GM12878 (cell line): Measurements from ENCODE around the gene SASH3. TPM values are rescaled to one million over a fixed set of nuclear protein-coding genes. Genes with fewer than 3 reads are reported as not detected.

Experiments
- ATAC-seq: fragments of 200-7000 bp; cut with Tn5 transposase; 3 replicates; pipeline ENCODE4 v1.9.1; 2020; ENCODE audit warnings: mild to moderate bottlenecking, moderate library complexity
- BruUV-seq: library from RNA; stranded (reverse); fragments of 400-500 nt; replicated peaks from 2 replicates; lab custom pipeline; 2021; lab: Mats Ljungman, UMichigan
- CTCF ChIA-PET: fragments of 300-600 bp; sonication (Branson Sonifier 250); formaldehyde crosslinking; extraction: SDS; loops from one replicate; lab custom pipeline; 2021; ENCODE audit warnings: inconsistent platforms; lab: Yijun Ruan, JAX
- POLR2A ChIA-PET: fragments of 350-600 bp; formaldehyde crosslinking; extraction: SDS; loops from one replicate; lab custom pipeline; 2021; ENCODE audit warnings: inconsistent platforms; lab: Charles Lee
- RAD21 ChIA-PET: fragments of 300-600 bp; sonication (Branson Sonifier 250); formaldehyde crosslinking; loops from one replicate; lab custom pipeline; 2023; ENCODE audit warnings: antibody characterized with exemption; ENCODE audit not compliant: unreplicated experiment; lab: Charles Lee
- SMC1A ChIA-PET: fragments of 300-600 bp; sonication (Branson Sonifier 250); formaldehyde crosslinking; loops from one replicate; lab custom pipeline; 2023; ENCODE audit not compliant: unreplicated experiment, uncharacterized antibody; lab: Charles Lee
- DNase-seq: peaks from one replicate; pipeline ENCODE4 v3.0.0-alpha.2; 2011; ENCODE audit warnings: low read depth, low spot score
- FAIRE-seq: peaks from 3 replicates; lab custom pipeline; 2011; peaks lifted over from hg19 to GRCh38; lab: Jason Lieb, UNC
- H2AFZ ChIP-seq: 2 replicates; pipeline ENCODE4 v1.6.0; 2011; ENCODE audit warnings: low read depth, low read length, control low read depth; ENCODE audit not compliant: control insufficient read depth
- H3K27ac ChIP-seq: 2 replicates; pipeline ENCODE4 v1.5.1; 2011; ENCODE audit warnings: control low read depth; ENCODE audit not compliant: control insufficient read depth, insufficient read depth
- H3K27me3 ChIP-seq, 2 experiments: replicated peaks in 1 of 2; 2 replicates each; pipeline versions ENCODE4 v1.6.0 to v1.6.1; 2011; ENCODE audit warnings: low read length in 1 of 2; ENCODE audit not compliant: control insufficient read depth in 2 of 2, insufficient read depth in 2 of 2
- H3K36me3 ChIP-seq, 2 experiments: 2 replicates each; pipeline ENCODE4 v1.5.1; 2011; ENCODE audit warnings: low read length in 1 of 2; ENCODE audit not compliant: control insufficient read depth in 2 of 2, insufficient read depth in 2 of 2
- H3K4me1 ChIP-seq: 2 replicates; pipeline ENCODE4 v1.6.1; 2011; ENCODE audit warnings: mild to moderate bottlenecking, low read length, moderate library complexity, mixed read lengths; ENCODE audit not compliant: control insufficient read depth, insufficient read depth
- H3K4me2 ChIP-seq: 2 replicates; pipeline ENCODE4 v1.6.0; 2011; ENCODE audit warnings: control low read depth; ENCODE audit not compliant: control insufficient read depth, insufficient read depth
- H3K4me3 ChIP-seq: fragments of 200-600 bp; sonication (generic); 2 replicates; pipeline ENCODE4 v1.5.1; 2016
- H3K79me2 ChIP-seq: 2 replicates; pipeline ENCODE4 v1.6.0; 2011; ENCODE audit warnings: low read length; ENCODE audit not compliant: control insufficient read depth, insufficient read depth
- H3K9ac ChIP-seq: 2 replicates; pipeline ENCODE4 v1.8.0; 2011; ENCODE audit warnings: low read length, control low read depth, mixed read lengths; ENCODE audit not compliant: control insufficient read depth, insufficient read depth
- H3K9me3 ChIP-seq: replicated peaks from 3 replicates; pipeline ENCODE4 v1.5.1; 2011; ENCODE audit warnings: mild to moderate bottlenecking, low read length; ENCODE audit not compliant: control insufficient read depth, insufficient read depth
- H4K20me1 ChIP-seq: 2 replicates; pipeline ENCODE4 v1.6.0; 2011; ENCODE audit not compliant: control insufficient read depth, insufficient read depth
- CREM ChIP-seq: IDR thresholded peaks from 2 replicates; pipeline ENCODE4 v1.6.1; 2014; ENCODE audit warnings: antibody characterized with exemption, low read depth
- IRF4 ChIP-seq: IDR thresholded peaks from 2 replicates; pipeline ENCODE4 v1.6.1; 2011; ENCODE audit warnings: low read depth, low read length
- NR2C2 ChIP-seq: IDR thresholded peaks from 2 replicates; pipeline ENCODE4 v1.6.1; 2011; ENCODE audit warnings: borderline replicate concordance, low read depth; ENCODE audit not compliant: control insufficient read depth, insufficient read length
- POLR2AphosphoS5 ChIP-seq: IDR thresholded peaks from 2 replicates; pipeline ENCODE4 v1.6.1; 2011; ENCODE audit warnings: mild to moderate bottlenecking, low read length, inconsistent platforms
- SMAD5 ChIP-seq: IDR thresholded peaks from 2 replicates; pipeline ENCODE4 v1.6.1; 2016; ENCODE audit warnings: antibody characterized with exemption, low read depth
- SREBF1 ChIP-seq: IDR thresholded peaks from 2 replicates; pipeline ENCODE4 v1.6.1; 2012; ENCODE audit warnings: mild to moderate bottlenecking, low read length
- ZSCAN29 ChIP-seq: fragments of 450-650 bp; IDR thresholded peaks from 2 replicates; pipeline ENCODE4 v1.6.1; 2017; ENCODE audit warnings: mild to moderate bottlenecking, moderate library complexity
- WGBS: methylation state at CpG from one replicate; pipeline ENCODE4 v1.1.6; 2016; ENCODE audit warnings: low lambda C conversion rate; ENCODE audit not compliant: insufficient replicate concordance, insufficient coverage; ENCODE audit errors: missing lambda C conversion rate; 5-methylcytosine and 5-hydroxymethylcytosine counted together
- in situ Hi-C: fragments of 300-500 bp; cut with MboI; formaldehyde crosslinking; loops from 9 replicates; pipeline ENCODE4 v1.14.3; 2018; ENCODE audit warnings: mixed read lengths
- intact Hi-C: fragments of 100-400 bp; cut with micrococcal nuclease; formaldehyde crosslinking; loops from one replicate; pipeline ENCODE4 v1.14.2; 2022; ENCODE audit not compliant: unreplicated experiment
- polyA plus RNA-seq, 11 experiments: library from polyadenylated mRNA; depleted of rRNA in 4 of 11; unstranded in 6 of 11; stranded (reverse) in 5 of 11; fragments of >200 nt; fragmentation: Nextera tagmentation in 4 of 11; fragmentation: Illumina TruSeq in 1 of 11; extraction: Ambion mirVana in 4 of 11; extraction: Trizol in 1 of 11; gene quantifications; 1 replicate in 1 of 11; 2 replicates in 10 of 11; pipeline versions ENCODE4 v1.2.1 to v1.2.3, GENCODE V29; 2011 to 2016; ENCODE audit warnings: inconsistent platforms in 2 of 11, missing spikeins in 2 of 11, low read depth in 1 of 11
- total RNA-seq, 4 experiments: library from RNA; depleted of rRNA in 3 of 4; stranded (reverse); fragments of >200 nt in 3 of 4; fragmentation: Illumina TruSeq in 1 of 4; extraction: Trizol in 1 of 4; gene quantifications; 2 replicates each; pipeline versions ENCODE4 v1.2.1 to v1.2.3, GENCODE V29; 2013 to 2021
- TF ChIP-seq, protein P1 (sequence below): fragments of 450-650 bp; IDR thresholded peaks from 2 replicates; pipeline ENCODE4 v1.6.1; 2018; ENCODE audit warnings: mild to moderate bottlenecking, low read depth, moderate library complexity; ENCODE audit not compliant: partially characterized antibody
- TF ChIP-seq, protein P2 (sequence below): IDR thresholded peaks from 2 replicates; pipeline ENCODE4 v1.6.1; 2012; ENCODE audit warnings: improper control_type of control experiment, low read depth, low read length; ENCODE audit not compliant: insufficient replicate concordance

The SASH3 gene
- total and polyA plus RNA-seq, 10 of the 15 experiments (the other 5 are each of a cell fraction or from before 2014, with no cell fraction given): 23.1 to 233 (median 160) TPM

DNA sequence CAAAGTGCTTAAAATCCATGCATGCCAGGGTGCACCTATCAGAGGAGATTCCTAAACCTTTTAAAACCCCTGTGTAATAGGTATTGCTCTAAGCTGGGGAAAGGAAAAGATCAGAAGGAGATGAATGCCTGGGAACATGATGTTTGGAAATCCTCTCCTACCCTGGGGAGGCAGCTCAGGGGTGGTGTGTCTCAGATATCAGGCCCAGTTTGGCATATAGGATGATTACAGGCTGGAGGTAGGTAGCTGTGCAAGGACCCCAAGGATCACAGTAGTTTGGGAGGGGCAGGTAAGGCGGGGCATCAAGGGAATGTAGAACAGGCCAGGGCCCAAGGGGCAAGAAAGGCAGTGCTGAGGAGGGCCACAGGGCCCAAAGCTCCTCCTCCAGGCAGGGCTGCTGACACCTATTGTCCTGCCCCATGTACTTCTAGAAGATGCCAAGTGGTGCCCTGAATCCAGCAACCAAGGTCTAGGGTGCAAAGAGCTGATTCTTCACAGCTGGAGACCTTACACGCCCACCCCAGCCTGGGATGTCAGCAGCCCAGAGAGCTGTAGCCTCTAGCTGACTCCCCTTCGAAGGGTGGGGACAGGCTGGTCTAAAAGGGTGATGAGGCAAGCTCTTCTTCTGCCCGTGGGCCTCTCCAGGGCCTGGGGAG lies 17.6 kb downstream of the SASH3 start (continued):
- TF ChIP-seq, protein P1, sequence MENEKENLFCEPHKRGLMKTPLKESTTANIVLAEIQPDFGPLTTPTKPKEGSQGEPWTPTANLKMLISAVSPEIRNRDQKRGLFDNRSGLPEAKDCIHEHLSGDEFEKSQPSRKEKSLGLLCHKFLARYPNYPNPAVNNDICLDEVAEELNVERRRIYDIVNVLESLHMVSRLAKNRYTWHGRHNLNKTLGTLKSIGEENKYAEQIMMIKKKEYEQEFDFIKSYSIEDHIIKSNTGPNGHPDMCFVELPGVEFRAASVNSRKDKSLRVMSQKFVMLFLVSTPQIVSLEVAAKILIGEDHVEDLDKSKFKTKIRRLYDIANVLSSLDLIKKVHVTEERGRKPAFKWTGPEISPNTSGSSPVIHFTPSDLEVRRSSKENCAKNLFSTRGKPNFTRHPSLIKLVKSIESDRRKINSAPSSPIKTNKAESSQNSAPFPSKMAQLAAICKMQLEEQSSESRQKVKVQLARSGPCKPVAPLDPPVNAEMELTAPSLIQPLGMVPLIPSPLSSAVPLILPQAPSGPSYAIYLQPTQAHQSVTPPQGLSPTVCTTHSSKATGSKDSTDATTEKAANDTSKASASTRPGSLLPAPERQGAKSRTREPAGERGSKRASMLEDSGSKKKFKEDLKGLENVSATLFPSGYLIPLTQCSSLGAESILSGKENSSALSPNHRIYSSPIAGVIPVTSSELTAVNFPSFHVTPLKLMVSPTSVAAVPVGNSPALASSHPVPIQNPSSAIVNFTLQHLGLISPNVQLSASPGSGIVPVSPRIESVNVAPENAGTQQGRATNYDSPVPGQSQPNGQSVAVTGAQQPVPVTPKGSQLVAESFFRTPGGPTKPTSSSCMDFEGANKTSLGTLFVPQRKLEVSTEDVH: no peak
- TF ChIP-seq SMAD5: peak; percentile 44; the same call in 1 of the 2 replicates
- no peak for TF ChIP-seq ZSCAN29
- no peak for TF ChIP-seq IRF4
- no peak for TF ChIP-seq SREBF1
- TF ChIP-seq POLR2AphosphoS5: peak; percentile 73
- no peak for TF ChIP-seq CREM
- no peak for TF ChIP-seq NR2C2
- TF ChIP-seq, all 136 proteins: peak for 6

DNA sequence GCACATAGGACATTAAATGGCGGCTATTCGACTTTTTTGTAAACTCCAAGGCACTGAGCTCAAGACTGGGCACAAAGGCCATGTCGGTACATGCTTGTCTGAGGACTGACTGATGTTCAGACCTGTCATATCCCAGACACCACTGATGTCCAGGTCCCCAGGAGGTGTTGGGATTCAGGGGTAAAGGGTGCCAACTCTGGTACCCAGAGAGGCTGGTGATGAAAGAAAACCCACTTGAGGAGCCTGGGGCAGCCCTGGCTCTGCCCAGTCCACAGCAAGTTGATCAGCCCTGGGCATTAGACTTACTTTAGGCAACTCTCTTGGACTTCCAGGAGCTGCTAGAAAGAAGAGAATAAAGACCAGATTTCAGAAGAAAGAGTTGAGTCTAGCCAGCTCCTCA lies 18.7 kb downstream of the SASH3 start:
- Histone ChIP-seq H3K27me3 (no peaks in the 10 kb centered on the region), H3K4me1 (no peaks in the 10 kb centered on the region), H3K36me3 (peaks cover 11 to 19% of the 10 kb centered on the region in 2 experiments; a peak in 3 of 4 replicates), H4K20me1 (no peaks in the 10 kb centered on the region), H3K9ac (no peak overlapping the region), H3K9me3 (no peaks in the 10 kb centered on the region), H3K27ac (no peak overlapping the region), H3K4me3 (no peak overlapping the region), H3K4me2 (no peak overlapping the region)
- FAIRE-seq: no peak
- WGBS: 54% methylated on average over 3 of the region's 3 CpGs
- SMC1A ChIA-PET: interaction anchor here (1.0 to 2.7 kb wide), 6 partner anchors 11 to 41 kb away, joined by 3 to 10 read pairs (median 3); no protein-coding TSS in a partner anchor
- BruUV-seq: no TSS peak
- RAD21 ChIA-PET: interaction anchor here (1.6 to 3.0 kb wide), 2 partner anchors 11 to 43 kb away, joined by 3 to 11 read pairs; no protein-coding TSS in a partner anchor
- intact Hi-C loops: no loop called here
- TF ChIP-seq, protein P2, sequence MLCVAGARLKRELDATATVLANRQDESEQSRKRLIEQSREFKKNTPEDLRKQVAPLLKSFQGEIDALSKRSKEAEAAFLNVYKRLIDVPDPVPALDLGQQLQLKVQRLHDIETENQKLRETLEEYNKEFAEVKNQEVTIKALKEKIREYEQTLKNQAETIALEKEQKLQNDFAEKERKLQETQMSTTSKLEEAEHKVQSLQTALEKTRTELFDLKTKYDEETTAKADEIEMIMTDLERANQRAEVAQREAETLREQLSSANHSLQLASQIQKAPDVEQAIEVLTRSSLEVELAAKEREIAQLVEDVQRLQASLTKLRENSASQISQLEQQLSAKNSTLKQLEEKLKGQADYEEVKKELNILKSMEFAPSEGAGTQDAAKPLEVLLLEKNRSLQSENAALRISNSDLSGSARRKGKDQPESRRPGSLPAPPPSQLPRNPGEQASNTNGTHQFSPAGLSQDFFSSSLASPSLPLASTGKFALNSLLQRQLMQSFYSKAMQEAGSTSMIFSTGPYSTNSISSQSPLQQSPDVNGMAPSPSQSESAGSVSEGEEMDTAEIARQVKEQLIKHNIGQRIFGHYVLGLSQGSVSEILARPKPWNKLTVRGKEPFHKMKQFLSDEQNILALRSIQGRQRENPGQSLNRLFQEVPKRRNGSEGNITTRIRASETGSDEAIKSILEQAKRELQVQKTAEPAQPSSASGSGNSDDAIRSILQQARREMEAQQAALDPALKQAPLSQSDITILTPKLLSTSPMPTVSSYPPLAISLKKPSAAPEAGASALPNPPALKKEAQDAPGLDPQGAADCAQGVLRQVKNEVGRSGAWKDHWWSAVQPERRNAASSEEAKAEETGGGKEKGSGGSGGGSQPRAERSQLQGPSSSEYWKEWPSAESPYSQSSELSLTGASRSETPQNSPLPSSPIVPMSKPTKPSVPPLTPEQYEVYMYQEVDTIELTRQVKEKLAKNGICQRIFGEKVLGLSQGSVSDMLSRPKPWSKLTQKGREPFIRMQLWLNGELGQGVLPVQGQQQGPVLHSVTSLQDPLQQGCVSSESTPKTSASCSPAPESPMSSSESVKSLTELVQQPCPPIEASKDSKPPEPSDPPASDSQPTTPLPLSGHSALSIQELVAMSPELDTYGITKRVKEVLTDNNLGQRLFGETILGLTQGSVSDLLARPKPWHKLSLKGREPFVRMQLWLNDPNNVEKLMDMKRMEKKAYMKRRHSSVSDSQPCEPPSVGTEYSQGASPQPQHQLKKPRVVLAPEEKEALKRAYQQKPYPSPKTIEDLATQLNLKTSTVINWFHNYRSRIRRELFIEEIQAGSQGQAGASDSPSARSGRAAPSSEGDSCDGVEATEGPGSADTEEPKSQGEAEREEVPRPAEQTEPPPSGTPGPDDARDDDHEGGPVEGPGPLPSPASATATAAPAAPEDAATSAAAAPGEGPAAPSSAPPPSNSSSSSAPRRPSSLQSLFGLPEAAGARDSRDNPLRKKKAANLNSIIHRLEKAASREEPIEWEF: no peak
- TF ChIP-seq, all 136 proteins: peak for 0
- H3K79me2 ChIP-seq: no peaks in the 10 kb centered on the region
- in situ Hi-C loops: no loop called here
- POLR2A ChIA-PET: interaction anchor here (1.8 kb wide), 1 partner anchor 27 kb away, joined by 5 read pairs; no protein-coding TSS in a partner anchor
- ATAC-seq (peak; percentile 16; the same call in 2 of the 3 replicates), DNase-seq (no peak)
- no peak overlapping the region for H2AFZ ChIP-seq
- CTCF ChIA-PET: interaction anchor here (1.1 kb wide), 1 partner anchor 11 kb away, joined by 3 read pairs; no protein-coding TSS in a partner anchor
